GM19043 (cell line): Measurements from ENCODE around the gene PXMP2.
"Not testable (repeated sequence)": the region's sequence is repeated elsewhere in the genome, so short reads cannot be mapped to it uniquely, and the experiment has no call there.

Experiments
- ATAC-seq: cut with Tn5 transposase; IDR thresholded peaks from one replicate; pipeline ENCODE4 v1.9.1; 2021; ENCODE audit warnings: low read depth; ENCODE audit not compliant: unreplicated experiment

The PXMP2 gene

GRCh38 chr12:132689227-132689626 is 1.8 kb downstream of the PXMP2 start:
- ATAC-seq, result no peak

GRCh38 chr12:132690112-132690511 is 2.7 kb downstream of the PXMP2 start:
- no peak for ATAC-seq

- ATAC-seq, result not testable (repeated sequence)
Measured at GRCh38 chr12:132692030-132692429, 4.6 kb downstream of the PXMP2 start.

- not testable (repeated sequence) for ATAC-seq
Measured at GRCh38 chr12:132694888-132695287, 7.5 kb downstream of the PXMP2 start.

GRCh38 chr12:132695431-132695830 is 8.0 kb downstream of the PXMP2 start:
- no peak for ATAC-seq

GRCh38 chr12:132698341-132698740 is 11.0 kb downstream of the PXMP2 start:
- ATAC-seq, result no peak

GRCh38 chr12:132700212-132700822 is 12.9 kb downstream of the PXMP2 start:
- ATAC-seq, result no peak

GRCh38 chr12:132702640-132703039 is 15.3 kb downstream of the PXMP2 start:
- ATAC-seq, result no peak

GRCh38 chr12:132703641-132704040 is 16.3 kb downstream of the PXMP2 start:
- no peak for ATAC-seq

- ATAC-seq, result no peak
Measured at GRCh38 chr12:132707241-132707640, 19.9 kb downstream of the PXMP2 start.

GRCh38 chr12:132708150-132708549 is 20.8 kb downstream of the PXMP2 start:
- no peak for ATAC-seq

- ATAC-seq, result peak; percentile 33
Measured at GRCh38 chr12:132710043-132710404, 22.6 kb downstream of the PXMP2 start.

GRCh38 chr12:132710405-132711079 is 23.2 kb downstream of the PXMP2 start, which contains the start of gene PGAM5:
TSS of gene PGAM5 (plus strand) at chr12:132710842. CDS start at chr12:132710877, 35 bp downstream.
- ATAC-seq, result peak; percentile 92

GRCh38 chr12:132711080-132711843 is 23.9 kb downstream of the PXMP2 start:
- ATAC-seq, result no peak

GRCh38 chr12:132713123-132713522 is 25.7 kb downstream of the PXMP2 start:
- no peak for ATAC-seq

GRCh38 chr12:132715874-132716273 is 28.5 kb downstream of the PXMP2 start:
- no peak for ATAC-seq

GRCh38 chr12:132716356-132716755 is 29.0 kb downstream of the PXMP2 start:
- ATAC-seq, result no peak

GRCh38 chr12:132717011-132717410 is 29.6 kb downstream of the PXMP2 start:
- ATAC-seq, result no peak

- no peak for ATAC-seq
Measured at GRCh38 chr12:132717531-132718387, 30.4 kb downstream of the PXMP2 start.

GRCh38 chr12:132718644-132719043 is 31.3 kb downstream of the PXMP2 start:
- no peak for ATAC-seq
